C4-2B (cell line): Measurements from ENCODE around the gene TFDP1.

Source experiments
- CTCF ChIP-seq: fragments of 450-650 bp; conservative IDR thresholded peaks from 2 replicates; pipeline ENCODE4 v1.5.1; 2017; ENCODE audit warnings: mild to moderate bottlenecking
- ZFX ChIP-seq: fragments of 450-650 bp; IDR thresholded peaks from 2 replicates; pipeline ENCODE4 v1.6.1; 2017

- no peak for TF ChIP-seq CTCF
- TF ChIP-seq ZFX = no peak
Measured at GRCh38 chr13:113611996-113612395, 27.4 kb downstream of the TFDP1 start.
